ENCODE results near the gene LST1. TPM values are rescaled to one million over a fixed set of nuclear protein-coding genes. Genes with fewer than 3 reads are reported as not detected.
"Not testable (repeated sequence)": the region's sequence is repeated elsewhere in the genome, so short reads cannot be mapped to it uniquely, and the experiment has no call there.

LST1 gene
- total RNA-seq, 1 donor: not detected

- Histone ChIP-seq H3K4me3 (ENCODE audit: insufficient read depth, low read length) (peak overlapping the region; percentile 75), H2AFZ (ENCODE audit: low read length) (no peak overlapping the region), H3K27ac (ENCODE audit: low read depth, low read length) (peak overlapping the region; percentile 87), H3K4me2 (ENCODE audit: insufficient read depth, low read length) (peak overlapping the region; percentile 95), H3K36me3 (ENCODE audit: insufficient read depth, low read length) (peaks cover 20% of the 10 kb centered on the region), H3K79me2 (ENCODE audit: insufficient read depth, low read length) (peaks cover 25% of the 10 kb centered on the region), H3K9me3 (ENCODE audit: low read depth, low read length) (no peaks in the 10 kb centered on the region), H3K4me1 (ENCODE audit: insufficient read depth, low read length) (peaks cover 20% of the 10 kb centered on the region), H3K27me3 (ENCODE audit: insufficient read depth, low read length) (no peaks in the 10 kb centered on the region), H4K20me1 (ENCODE audit: insufficient read depth, low read length) (no peaks in the 10 kb centered on the region)
- no peak for TF ChIP-seq CTCF (IDR thresholded peaks at IDR 0.05; ENCODE audit: extremely low read depth, low read depth, low read length)
- no peak for DNase-seq (ENCODE audit: insufficient read length, low spot score, missing footprints)
Measured at GRCh38 chr6:31548544-31548873, 37.6 kb upstream of the LST1 start.

- peaks cover 29% of the 10 kb centered on the region for H3K79me2 ChIP-seq (ENCODE audit: insufficient read depth, low read length)
- not testable (repeated sequence) for H4K20me1 ChIP-seq (ENCODE audit: insufficient read depth, low read length)
Measured at GRCh38 chr6:31551371-31551770, 34.7 kb upstream of the LST1 start.

GRCh38 chr6:31556307-31556706 is 29.8 kb upstream of the LST1 start:
- no peak for DNase-seq (ENCODE audit: insufficient read length, low spot score, missing footprints)
- no peak for TF ChIP-seq CTCF (IDR thresholded peaks at IDR 0.05; ENCODE audit: extremely low read depth, low read depth, low read length)
- peaks cover 25% of the 10 kb centered on the region for H3K4me1 ChIP-seq (ENCODE audit: insufficient read depth, low read length)
- H3K27ac ChIP-seq (ENCODE audit: low read depth, low read length): no peak overlapping the region
- peaks cover 6% of the 10 kb centered on the region for H3K79me2 ChIP-seq (ENCODE audit: insufficient read depth, low read length)
- H4K20me1 ChIP-seq (ENCODE audit: insufficient read depth, low read length): no peaks in the 10 kb centered on the region
- H3K36me3 ChIP-seq (ENCODE audit: insufficient read depth, low read length): peaks cover 12% of the 10 kb centered on the region
- no peaks in the 10 kb centered on the region for H3K27me3 ChIP-seq (ENCODE audit: insufficient read depth, low read length)
- no peak overlapping the region for H3K4me2 ChIP-seq (ENCODE audit: insufficient read depth, low read length)
- H3K9me3 ChIP-seq (ENCODE audit: low read depth, low read length): no peaks in the 10 kb centered on the region
- no peak overlapping the region for H2AFZ ChIP-seq (ENCODE audit: low read length)
- no peak overlapping the region for H3K4me3 ChIP-seq (ENCODE audit: insufficient read depth, low read length)

More at GRCh38 chr6:31551371-31551770, 34.7 kb upstream of the LST1 start:
- not testable (repeated sequence) for H3K4me3 ChIP-seq (ENCODE audit: insufficient read depth, low read length); H3K27me3 ChIP-seq (ENCODE audit: insufficient read depth, low read length); H3K9me3 ChIP-seq (ENCODE audit: low read depth, low read length); H3K27ac ChIP-seq (ENCODE audit: low read depth, low read length); H2AFZ ChIP-seq (ENCODE audit: low read length); H3K4me2 ChIP-seq (ENCODE audit: insufficient read depth, low read length)
- peak; percentile 84 for DNase-seq (ENCODE audit: insufficient read length, low spot score, missing footprints)
- Histone ChIP-seq H3K4me1 (ENCODE audit: insufficient read depth, low read length) (peaks cover 19% of the 10 kb centered on the region), H3K36me3 (ENCODE audit: insufficient read depth, low read length) (peaks cover 24% of the 10 kb centered on the region)
- TF ChIP-seq CTCF (IDR thresholded peaks at IDR 0.05; ENCODE audit: extremely low read depth, low read depth, low read length): peak; percentile 48

- Histone ChIP-seq H3K4me3 (ENCODE audit: insufficient read depth, low read length) (no peak overlapping the region), H2AFZ (ENCODE audit: low read length) (no peak overlapping the region), H3K79me2 (ENCODE audit: insufficient read depth, low read length) (peaks cover 5% of the 10 kb centered on the region), H3K27me3 (ENCODE audit: insufficient read depth, low read length) (no peaks in the 10 kb centered on the region), H3K4me2 (ENCODE audit: insufficient read depth, low read length) (no peak overlapping the region), H4K20me1 (ENCODE audit: insufficient read depth, low read length) (no peaks in the 10 kb centered on the region), H3K4me1 (ENCODE audit: insufficient read depth, low read length) (peaks cover 25% of the 10 kb centered on the region), H3K27ac (ENCODE audit: low read depth, low read length) (no peak overlapping the region), H3K9me3 (ENCODE audit: low read depth, low read length) (no peaks in the 10 kb centered on the region), H3K36me3 (ENCODE audit: insufficient read depth, low read length) (peaks cover 11% of the 10 kb centered on the region)
- no peak for TF ChIP-seq CTCF (IDR thresholded peaks at IDR 0.05; ENCODE audit: extremely low read depth, low read depth, low read length)
- DNase-seq (ENCODE audit: insufficient read length, low spot score, missing footprints): no peak
Measured at GRCh38 chr6:31557443-31558317, 28.4 kb upstream of the LST1 start.

Measured in osteoblast (primary cell).